ENCODE data around the gene WNT7B.

DNA sequence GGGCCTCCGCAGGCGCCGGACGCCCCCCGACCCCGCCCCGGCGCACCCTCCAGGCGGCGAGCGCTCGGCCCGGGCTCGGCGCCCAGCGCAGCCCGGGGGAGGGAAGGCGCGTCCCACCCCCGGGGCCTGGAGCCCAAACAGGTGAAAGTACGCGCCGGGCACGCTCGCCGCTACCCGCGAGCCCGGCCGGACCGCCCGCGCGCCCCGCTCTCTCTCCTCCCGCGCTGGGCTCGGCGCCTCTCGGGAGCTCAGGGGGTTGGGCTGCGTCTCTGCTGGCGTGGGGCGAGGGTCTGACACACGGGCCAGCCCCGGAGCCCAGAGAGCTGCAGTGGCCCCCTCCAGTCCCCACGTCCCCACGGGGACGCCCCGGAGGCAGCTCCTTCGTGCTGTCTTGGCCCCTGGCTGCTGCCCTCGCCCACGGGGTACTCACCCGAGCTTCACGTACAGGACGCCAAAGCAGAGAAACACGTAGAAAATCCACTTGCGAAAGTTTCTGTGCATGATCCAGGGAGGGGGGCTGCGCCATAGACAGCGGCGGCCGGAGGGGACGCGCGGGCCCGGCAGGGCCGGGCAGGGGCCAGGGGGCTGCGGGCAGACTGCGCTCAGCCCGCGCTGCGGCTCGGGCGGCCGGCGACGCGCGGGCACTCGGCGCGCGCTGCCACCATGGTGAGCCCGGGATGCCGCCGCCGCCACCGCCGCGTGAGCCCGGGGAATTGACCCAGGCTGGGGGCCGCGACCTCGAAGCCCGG, 534 bp downstream of the WNT7B start:
- TF ChIP-seq CTCF (IDR thresholded peaks at IDR 0.05) = no peak
- no peak for TF ChIP-seq EP300 (IDR thresholded peaks at IDR 0.05; ENCODE audit: borderline replicate concordance in 1 of 2, low read depth in 1 of 2, low read length in 1 of 2)
- no peak for TF ChIP-seq MXI1 (IDR thresholded peaks at IDR 0.05; ENCODE audit: low read depth, low read length)
- TF ChIP-seq POLR2AphosphoS5 (IDR thresholded peaks at IDR 0.05; ENCODE audit: low read depth, low read length) = no peak
- no peak for TF ChIP-seq FOSL2 (IDR thresholded peaks at IDR 0.05; ENCODE audit: borderline replicate concordance, low read depth)
- TF ChIP-seq RCOR1 (IDR thresholded peaks at IDR 0.05; ENCODE audit: low read length) = no peak
- no peak for TF ChIP-seq TEAD4 (IDR thresholded peaks at IDR 0.05; ENCODE audit: borderline replicate concordance, insufficient read depth)
- TF ChIP-seq, protein P1, sequence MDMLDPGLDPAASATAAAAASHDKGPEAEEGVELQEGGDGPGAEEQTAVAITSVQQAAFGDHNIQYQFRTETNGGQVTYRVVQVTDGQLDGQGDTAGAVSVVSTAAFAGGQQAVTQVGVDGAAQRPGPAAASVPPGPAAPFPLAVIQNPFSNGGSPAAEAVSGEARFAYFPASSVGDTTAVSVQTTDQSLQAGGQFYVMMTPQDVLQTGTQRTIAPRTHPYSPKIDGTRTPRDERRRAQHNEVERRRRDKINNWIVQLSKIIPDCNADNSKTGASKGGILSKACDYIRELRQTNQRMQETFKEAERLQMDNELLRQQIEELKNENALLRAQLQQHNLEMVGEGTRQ (IDR thresholded peaks at IDR 0.05; ENCODE audit: borderline replicate concordance, low read depth, low read length) = no peak
